Endothelial cell (in vitro differentiated cells): ENCODE data around the gene ANKS1A. TPM values are rescaled to one million over a fixed set of nuclear protein-coding genes. Genes with fewer than 3 reads are reported as not detected.

Experiments used
- DNase-seq: peaks from one replicate; pipeline ENCODE4 v3.0.0; 2021; ENCODE audit warnings: low spot score
- H3K27ac Mint-ChIP-seq: one replicate; pipeline ENCODE4 v1.8.0; 2021; ENCODE audit warnings: mixed read lengths, inconsistent platforms; ENCODE audit not compliant: unreplicated experiment
- H3K27me3 Mint-ChIP-seq: one replicate; pipeline ENCODE4 v1.8.0; 2021; ENCODE audit warnings: mild to moderate bottlenecking, moderate library complexity, mixed read lengths, inconsistent platforms; ENCODE audit not compliant: unreplicated experiment
- H3K36me3 Mint-ChIP-seq: one replicate; pipeline ENCODE4 v1.8.0; 2021; ENCODE audit warnings: mild to moderate bottlenecking, low read depth, mixed read lengths, inconsistent platforms; ENCODE audit not compliant: unreplicated experiment
- H3K4me1 Mint-ChIP-seq: one replicate; pipeline ENCODE4 v1.8.0; 2021; ENCODE audit warnings: mild to moderate bottlenecking, mixed read lengths, inconsistent platforms; ENCODE audit not compliant: unreplicated experiment
- H3K4me3 Mint-ChIP-seq: one replicate; pipeline ENCODE4 v1.8.0; 2021; ENCODE audit warnings: mild to moderate bottlenecking, mixed read lengths, inconsistent platforms; ENCODE audit not compliant: unreplicated experiment
- H3K9me3 Mint-ChIP-seq: one replicate; pipeline ENCODE4 v1.8.0; 2021; ENCODE audit warnings: mixed read lengths, inconsistent platforms; ENCODE audit not compliant: unreplicated experiment
- total RNA-seq: library from RNA; stranded (reverse); fragmentation: NEBNext Ultra II Directional; extraction: Animal tissue kit (Norgen Biotek cat#: 25700); gene quantifications from one replicate; pipeline ENCODE4 v1.2.1, GENCODE V29; 2021; ENCODE audit not compliant: unreplicated experiment
- TF ChIP-seq, protein P1 (sequence below): fragments of 200-600 bp; sonication (generic); IDR thresholded peaks from one replicate; pipeline ENCODE4 v1.5.0; 2021; ENCODE audit warnings: antibody characterized with exemption; ENCODE audit not compliant: unreplicated experiment

The ANKS1A gene
- total RNA-seq, 1 donor from 2014 or later, result 20.1 TPM

DNA sequence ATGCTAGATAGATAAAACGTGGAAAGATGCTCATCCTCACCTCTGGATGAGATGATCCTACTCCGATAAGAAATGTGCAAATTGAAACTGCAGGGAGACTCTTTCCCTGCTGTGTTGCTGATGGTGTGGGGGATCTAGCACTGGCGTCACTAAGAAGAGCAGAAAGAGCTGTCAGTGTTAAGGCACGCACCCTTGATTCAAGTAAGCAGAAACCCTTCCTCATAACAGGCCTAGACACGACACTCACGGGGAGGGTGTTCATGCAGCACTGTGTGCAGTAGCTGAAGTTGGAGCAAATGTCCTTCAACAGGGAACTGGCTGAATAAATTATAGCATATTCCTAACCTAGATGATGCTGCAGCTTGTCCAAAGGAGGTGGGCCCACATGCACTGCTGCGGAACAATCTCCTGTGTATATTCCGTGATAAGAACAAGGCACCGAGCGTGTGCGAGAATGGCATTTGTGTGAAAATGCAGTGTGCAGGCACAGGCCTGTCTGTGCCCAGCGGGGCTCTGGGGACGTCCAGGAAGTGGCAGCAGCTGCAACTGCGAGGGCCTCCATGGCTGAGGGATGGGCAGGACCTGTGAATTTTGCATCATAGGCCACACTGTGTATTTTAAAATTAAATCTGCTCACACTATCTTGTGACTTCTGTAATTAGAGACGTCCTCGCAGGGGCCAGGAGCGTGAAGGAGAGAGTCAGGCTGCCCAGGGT lies 188.1 kb downstream of the ANKS1A start:
- H3K4me3 Mint-ChIP-seq, result no peak overlapping the region
- no peaks in the 10 kb centered on the region for H3K9me3 Mint-ChIP-seq
- peaks cover 9% of the 10 kb centered on the region for H3K4me1 Mint-ChIP-seq
- peaks cover 18% of the 10 kb centered on the region for H3K36me3 Mint-ChIP-seq
- no peak overlapping the region for H3K27ac Mint-ChIP-seq
- TF ChIP-seq, protein P1, sequence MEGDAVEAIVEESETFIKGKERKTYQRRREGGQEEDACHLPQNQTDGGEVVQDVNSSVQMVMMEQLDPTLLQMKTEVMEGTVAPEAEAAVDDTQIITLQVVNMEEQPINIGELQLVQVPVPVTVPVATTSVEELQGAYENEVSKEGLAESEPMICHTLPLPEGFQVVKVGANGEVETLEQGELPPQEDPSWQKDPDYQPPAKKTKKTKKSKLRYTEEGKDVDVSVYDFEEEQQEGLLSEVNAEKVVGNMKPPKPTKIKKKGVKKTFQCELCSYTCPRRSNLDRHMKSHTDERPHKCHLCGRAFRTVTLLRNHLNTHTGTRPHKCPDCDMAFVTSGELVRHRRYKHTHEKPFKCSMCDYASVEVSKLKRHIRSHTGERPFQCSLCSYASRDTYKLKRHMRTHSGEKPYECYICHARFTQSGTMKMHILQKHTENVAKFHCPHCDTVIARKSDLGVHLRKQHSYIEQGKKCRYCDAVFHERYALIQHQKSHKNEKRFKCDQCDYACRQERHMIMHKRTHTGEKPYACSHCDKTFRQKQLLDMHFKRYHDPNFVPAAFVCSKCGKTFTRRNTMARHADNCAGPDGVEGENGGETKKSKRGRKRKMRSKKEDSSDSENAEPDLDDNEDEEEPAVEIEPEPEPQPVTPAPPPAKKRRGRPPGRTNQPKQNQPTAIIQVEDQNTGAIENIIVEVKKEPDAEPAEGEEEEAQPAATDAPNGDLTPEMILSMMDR, result no peak
- peaks cover 5% of the 10 kb centered on the region for H3K27me3 Mint-ChIP-seq
- no peak for DNase-seq

DNA sequence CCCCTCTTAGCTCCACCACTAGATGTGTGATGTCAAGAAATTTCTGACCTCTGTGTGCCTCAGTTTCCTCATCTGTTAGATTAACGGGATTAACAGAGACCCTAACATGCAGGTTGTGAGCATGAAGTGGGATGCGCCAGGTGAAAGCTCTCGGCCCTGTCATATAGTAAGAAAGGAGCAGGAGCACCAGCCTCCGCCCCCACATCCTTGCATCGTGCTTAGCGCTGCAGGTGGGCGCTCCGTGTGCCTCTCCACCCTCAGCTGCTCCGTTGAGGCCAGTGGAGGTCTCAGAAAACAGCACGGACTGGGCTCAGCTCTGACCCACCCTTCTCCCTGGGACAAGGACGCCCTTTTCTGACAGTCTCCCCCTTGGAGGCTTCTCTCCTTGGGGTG lies 188.7 kb downstream of the ANKS1A start:
- H3K36me3 Mint-ChIP-seq, result peaks cover 18% of the 10 kb centered on the region
- no peak overlapping the region for H3K4me3 Mint-ChIP-seq
- no peak for DNase-seq
- no peak overlapping the region for H3K27ac Mint-ChIP-seq
- TF ChIP-seq, protein P1, result no peak
- peaks cover 5% of the 10 kb centered on the region for H3K27me3 Mint-ChIP-seq
- no peaks in the 10 kb centered on the region for H3K9me3 Mint-ChIP-seq
- H3K4me1 Mint-ChIP-seq, result peaks cover 9% of the 10 kb centered on the region

DNA sequence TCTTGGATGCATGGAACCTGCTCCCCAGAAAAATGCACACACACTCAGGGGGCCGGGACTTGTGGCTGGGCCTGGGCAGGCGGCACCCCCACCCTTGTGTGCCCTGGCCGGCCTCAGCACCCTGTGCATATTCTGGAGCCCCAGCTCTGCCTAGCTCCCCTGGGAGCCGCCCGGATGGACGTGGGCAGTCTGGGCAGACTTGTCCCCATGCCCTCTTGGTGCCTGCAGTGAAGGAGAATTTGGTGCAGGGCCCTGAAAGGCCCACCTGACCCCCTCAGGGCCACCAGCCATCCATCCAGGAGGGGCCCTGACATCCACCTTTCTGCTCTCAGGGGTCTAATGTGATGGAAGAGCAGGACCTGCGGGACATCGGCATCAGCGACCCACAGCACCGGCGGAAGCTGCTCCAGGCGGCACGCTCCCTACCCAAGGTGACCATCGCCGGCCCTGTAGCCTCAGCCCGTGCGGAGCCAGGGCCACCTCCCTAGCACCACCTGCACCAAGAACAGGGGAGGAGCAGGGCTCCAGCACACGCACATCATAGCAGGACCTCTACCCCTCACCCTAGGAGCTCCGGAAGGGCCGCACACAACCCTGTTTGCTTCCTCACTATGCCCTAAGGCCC lies 189.3 kb downstream of the ANKS1A start:
- Mint-ChIP-seq H3K36me3 (peaks cover 18% of the 10 kb centered on the region), H3K27ac (no peak overlapping the region), H3K9me3 (no peaks in the 10 kb centered on the region), H3K4me1 (peaks cover 9% of the 10 kb centered on the region), H3K4me3 (no peak overlapping the region), H3K27me3 (peaks cover 5% of the 10 kb centered on the region)
- TF ChIP-seq, protein P1, result no peak
- DNase-seq, result no peak

DNA sequence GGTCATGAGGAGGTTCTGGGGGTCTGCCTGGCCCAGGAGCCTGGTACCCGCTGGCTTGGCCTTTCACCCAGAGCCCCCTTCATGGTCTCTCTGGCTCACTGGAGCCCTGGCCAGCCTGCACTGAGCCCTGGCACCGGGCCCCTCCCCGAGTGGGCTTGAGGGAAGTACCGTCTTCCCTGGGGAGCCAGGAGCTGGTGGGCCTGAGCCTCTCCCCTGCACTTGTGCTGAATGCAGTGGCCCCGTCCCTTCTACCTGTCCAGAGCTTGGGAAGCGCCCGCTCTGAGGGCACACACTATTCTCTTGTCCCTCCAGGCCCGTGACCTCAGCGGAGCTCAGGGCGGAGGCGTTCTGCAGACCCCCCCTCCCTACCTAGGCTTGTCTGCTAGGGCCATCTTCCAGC lies 189.8 kb downstream of the ANKS1A start:
- Mint-ChIP-seq H3K4me1 (peaks cover 9% of the 10 kb centered on the region), H3K27ac (no peak overlapping the region), H3K27me3 (peaks cover 5% of the 10 kb centered on the region), H3K9me3 (no peaks in the 10 kb centered on the region), H3K36me3 (peaks cover 17% of the 10 kb centered on the region), H3K4me3 (no peak overlapping the region)
- TF ChIP-seq, protein P1, result no peak
- DNase-seq, result no peak

DNA sequence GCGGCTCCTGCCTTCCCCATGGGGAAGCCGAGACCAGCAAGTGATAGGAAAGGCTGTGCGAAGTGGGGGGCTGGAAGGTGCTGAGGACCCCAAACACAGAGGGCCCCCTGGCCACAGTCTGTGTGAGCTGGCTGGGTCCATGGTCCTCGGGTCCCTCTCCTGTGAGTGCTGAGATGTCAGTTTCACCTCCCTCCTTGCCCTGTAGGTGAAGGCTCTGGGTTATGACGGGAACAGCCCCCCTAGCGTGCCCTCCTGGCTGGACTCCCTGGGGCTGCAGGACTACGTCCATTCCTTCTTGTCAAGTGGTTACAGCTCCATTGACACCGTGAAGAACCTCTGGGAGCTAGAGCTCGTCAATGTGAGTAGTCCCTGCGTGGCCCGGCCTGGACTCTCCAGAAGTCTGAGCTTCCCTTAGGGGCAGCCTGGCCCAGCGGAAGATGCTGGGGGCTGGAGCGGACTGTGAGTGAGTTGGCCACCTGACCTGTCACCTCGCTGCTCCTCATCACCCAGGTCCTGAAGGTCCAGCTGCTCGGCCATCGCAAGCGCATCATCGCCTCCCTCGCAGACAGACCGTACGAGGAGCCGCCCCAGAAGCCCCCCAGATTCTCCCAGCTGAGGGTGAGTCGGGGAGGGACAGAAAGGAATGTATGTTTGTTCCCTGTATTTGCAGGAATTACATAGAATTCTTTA lies 190.4 kb downstream of the ANKS1A start:
- H3K9me3 Mint-ChIP-seq, result no peaks in the 10 kb centered on the region
- H3K36me3 Mint-ChIP-seq, result peaks cover 14% of the 10 kb centered on the region
- TF ChIP-seq, protein P1, result no peak
- peaks cover 9% of the 10 kb centered on the region for H3K4me1 Mint-ChIP-seq
- H3K4me3 Mint-ChIP-seq, result no peak overlapping the region
- peak overlapping the region; percentile 18 for H3K27ac Mint-ChIP-seq
- peaks cover 5% of the 10 kb centered on the region for H3K27me3 Mint-ChIP-seq
- DNase-seq, result no peak
